HepG2 (cell line): ENCODE data around the gene RPS4Y1. TPM values are rescaled to one million over a fixed set of nuclear protein-coding genes. Genes with fewer than 3 reads are reported as not detected.

Source experiments
- ATAC-seq: fragments of 200-7000 bp; cut with Tn5 transposase; 3 replicates; pipeline ENCODE4 v1.9.1; 2020; ENCODE audit warnings: mild to moderate bottlenecking, moderate library complexity
- BruUV-seq: library from RNA; stranded (reverse); fragments of 400-500 nt; replicated peaks from 2 replicates; lab custom pipeline; 2021; lab: Mats Ljungman, UMichigan
- CTCF ChIA-PET: fragments of 300-600 bp; formaldehyde crosslinking; extraction: SDS; loops from one replicate; lab custom pipeline; 2021; ENCODE audit warnings: low total read pairs, inconsistent platforms, low intra/inter-chr PET ratio; lab: Yijun Ruan, JAX
- POLR2A ChIA-PET: fragments of 350-600 bp; sonication (Branson Sonifier 250); formaldehyde crosslinking; loops from one replicate; lab custom pipeline; 2020; ENCODE audit warnings: antibody characterized with exemption, inconsistent platforms; lab: Yijun Ruan, JAX
- DNase-seq: peaks from one replicate; pipeline ENCODE4 v3.0.0-alpha.2; 2015; ENCODE audit warnings: low spot score
- FAIRE-seq: peaks from 3 replicates; lab custom pipeline; 2011; peaks lifted over from hg19 to GRCh38; lab: Jason Lieb, UNC
- H2AFZ ChIP-seq: one replicate; pipeline ENCODE4 v1.6.1; 2011; ENCODE audit warnings: low read length, inconsistent platforms
- H3K27ac ChIP-seq: fragments of 300-600 bp; 3 replicates; pipeline ENCODE4 v1.8.0; 2011; ENCODE audit warnings: mixed run types, mild to moderate bottlenecking, mixed read lengths, low read length, inconsistent platforms; ENCODE audit not compliant: insufficient read depth; ENCODE audit errors: extremely low read length
- H3K27me3 ChIP-seq, 2 experiments: fragments of 200-600 bp in 1 of 2; 2 replicates in 1 of 2; 3 replicates in 1 of 2; pipeline versions ENCODE4 v1.6.0 to v1.8.0; 2011; ENCODE audit warnings: low read length in 2 of 2, mild to moderate bottlenecking in 2 of 2, moderate library complexity in 2 of 2, inconsistent platforms in 1 of 2; ENCODE audit not compliant: insufficient read depth in 2 of 2, control insufficient read depth in 1 of 2
- H3K36me3 ChIP-seq, 2 experiments: fragments of 200-600 bp in 1 of 2; replicated peaks in 1 of 2; 2 replicates in 1 of 2; 3 replicates in 1 of 2; pipeline versions ENCODE4 v1.5.1 to v1.8.0; 2011; ENCODE audit warnings: low read length in 2 of 2, inconsistent platforms in 1 of 2; ENCODE audit not compliant: insufficient read depth in 2 of 2, control insufficient read depth in 1 of 2
- H3K4me1 ChIP-seq: 2 replicates; pipeline ENCODE4 v1.5.1; 2012; ENCODE audit warnings: low read length, inconsistent platforms; ENCODE audit not compliant: insufficient read depth
- H3K4me2 ChIP-seq: 2 replicates; pipeline ENCODE4 v1.6.0; 2011; ENCODE audit warnings: low read depth, low read length, inconsistent platforms
- H3K4me3 ChIP-seq, 3 experiments: fragments of 200-600 bp in 1 of 3; sonication (generic), shearing (Covaris generic) in 1 of 3; replicated peaks in 1 of 3; 2 replicates each; pipeline ENCODE4 v1.5.1; 2011 to 2016; ENCODE audit warnings: low read length in 3 of 3, inconsistent platforms in 2 of 3, low read depth in 2 of 3, mild to moderate bottlenecking in 2 of 3, control low read depth in 1 of 3, mixed read lengths in 1 of 3; ENCODE audit not compliant: insufficient read depth in 1 of 3
- H3K79me2 ChIP-seq: one replicate; pipeline ENCODE4 v1.6.1; 2011; ENCODE audit warnings: low read length, inconsistent platforms; ENCODE audit not compliant: insufficient read depth
- H3K9ac ChIP-seq: 2 replicates; pipeline ENCODE4 v1.6.0; 2011; ENCODE audit warnings: mild to moderate bottlenecking, low read depth, low read length, inconsistent platforms; ENCODE audit not compliant: insufficient read depth
- H3K9me3 ChIP-seq: 2 replicates; pipeline ENCODE4 v1.5.1; 2012; ENCODE audit warnings: mild to moderate bottlenecking, low read length
- H4K20me1 ChIP-seq: 2 replicates; pipeline ENCODE4 v1.6.0; 2011; ENCODE audit warnings: inconsistent platforms, mild to moderate bottlenecking, low read length, moderate library complexity; ENCODE audit not compliant: insufficient read depth
- FOXA3 ChIP-seq: IDR thresholded peaks from 2 replicates; pipeline ENCODE4 v1.6.1; 2016; ENCODE audit warnings: missing genetic modification reagents, missing compliant biosample characterization
- GRHL1 ChIP-seq: sonication (generic); formaldehyde crosslinking; conservative IDR thresholded peaks from 2 replicates; pipeline ENCODE4 v1.8.0; 2022; ENCODE audit warnings: missing genetic modification reagents
- HNF1B ChIP-seq: sonication (generic); formaldehyde crosslinking; IDR thresholded peaks from 2 replicates; pipeline ENCODE4 v1.5.1; 2020; ENCODE audit warnings: mild to moderate bottlenecking, moderate library complexity, missing genetic modification reagents
- KDM3A ChIP-seq: IDR thresholded peaks from 2 replicates; pipeline ENCODE4 v1.6.1; 2018; ENCODE audit warnings: low read depth, missing compliant biosample characterization
- KDM4B ChIP-seq: sonication (generic); formaldehyde crosslinking; IDR thresholded peaks from 2 replicates; pipeline ENCODE4 v1.4.0; 2020; ENCODE audit warnings: missing genetic modification reagents
- LBX2 ChIP-seq: sonication (generic); formaldehyde crosslinking; IDR thresholded peaks from 2 replicates; pipeline ENCODE4 v1.5.0; 2020; ENCODE audit warnings: missing genetic modification reagents, mild to moderate bottlenecking, borderline replicate concordance
- MEIS1 ChIP-seq: sonication (generic); formaldehyde crosslinking; IDR thresholded peaks from 2 replicates; pipeline ENCODE4 v1.9.0; 2021; ENCODE audit warnings: mild to moderate bottlenecking, missing genetic modification reagents, moderate library complexity, borderline replicate concordance
- PBX2 ChIP-seq: IDR thresholded peaks from 2 replicates; pipeline ENCODE4 v1.6.1; 2016; ENCODE audit warnings: control low read depth
- REPIN1 ChIP-seq: sonication (generic); formaldehyde crosslinking; IDR thresholded peaks from 2 replicates; pipeline ENCODE4 v1.8.0; 2022; ENCODE audit warnings: missing genetic modification reagents, low read depth, mild to moderate bottlenecking, borderline replicate concordance
- REXO4 ChIP-seq: sonication (generic); formaldehyde crosslinking; IDR thresholded peaks from 2 replicates; pipeline ENCODE4 v1.8.0; 2022; ENCODE audit warnings: missing genetic modification reagents, mild to moderate bottlenecking, borderline replicate concordance
- RFX1 ChIP-seq: fragments of 450-650 bp; IDR thresholded peaks from 2 replicates; pipeline ENCODE4 v1.6.1; 2017
- TBX2 ChIP-seq: sonication (generic); formaldehyde crosslinking; IDR thresholded peaks from 2 replicates; pipeline ENCODE4 v1.5.0; 2020; ENCODE audit warnings: missing genetic modification reagents, mild to moderate bottlenecking, borderline replicate concordance
- ZEB1 ChIP-seq: IDR thresholded peaks from 2 replicates; pipeline ENCODE4 v1.6.1; 2012; ENCODE audit warnings: mild to moderate bottlenecking, low read depth, inconsistent platforms; ENCODE audit not compliant: insufficient replicate concordance
- ZNF3 ChIP-seq: IDR thresholded peaks from 2 replicates; pipeline ENCODE4 v1.7.0; 2017; ENCODE audit warnings: inconsistent platforms
- ZNF333 ChIP-seq: sonication (generic); formaldehyde crosslinking; IDR thresholded peaks from 2 replicates; pipeline ENCODE4 v1.4.0; 2020; ENCODE audit warnings: mild to moderate bottlenecking, missing genetic modification reagents, borderline replicate concordance
- WGBS: methylation state at CpG from one replicate; pipeline ENCODE4 v1.1.6; 2017; ENCODE audit warnings: low lambda C conversion rate; 5-methylcytosine and 5-hydroxymethylcytosine counted together
- in situ Hi-C: cut with HindIII; loops from 2 replicates; pipeline ENCODE4 v1.10.0; 2017; ENCODE audit warnings: low pct_unique_long_range_greater_than_20kb; ENCODE audit not compliant: extremely low pct_ligation_motif_present
- intact Hi-C: fragments of 100-400 bp; cut with micrococcal nuclease; formaldehyde crosslinking; loops from one replicate; pipeline ENCODE4 v1.10.0; 2022; ENCODE audit not compliant: unreplicated experiment
- polyA plus RNA-seq, 8 experiments: library from polyadenylated mRNA; depleted of rRNA in 3 of 8; stranded (reverse) in 7 of 8; unstranded in 1 of 8; fragments of >200 nt; fragmentation: Illumina TruSeq in 4 of 8; extraction: Trizol in 4 of 8; gene quantifications; 2 replicates each; pipeline versions ENCODE4 v1.2.1 to v1.2.3, GENCODE V29; 2011 to 2016; ENCODE audit warnings: low read depth in 4 of 8, missing spikeins in 1 of 8, mixed read lengths in 1 of 8; ENCODE audit not compliant: insufficient read depth in 1 of 8
- total RNA-seq, 5 experiments: library from RNA; depleted of rRNA; stranded (reverse); fragments of >200 nt; fragmentation: Illumina TruSeq; extraction: Trizol; gene quantifications; 2 replicates each; pipeline ENCODE4 v1.2.3, GENCODE V29; 2016; ENCODE audit warnings: low read depth in 1 of 5

Gene RPS4Y1
- total and polyA plus RNA-seq, 2 of the 13 experiments (the other 11 are each of a cell fraction or from before 2014, with no cell fraction given) = 461 to 1,080 TPM

- no peaks in the 10 kb centered on the region for H3K27me3 ChIP-seq
- H3K36me3 ChIP-seq = peaks cover 14 to 68% of the 10 kb centered on the region in 2 experiments
- no peak for FAIRE-seq
- ChIA-PET POLR2A (no interaction called here), CTCF (no interaction called here)
- no peaks in the 10 kb centered on the region for H3K9me3 ChIP-seq
- peaks cover 72% of the 10 kb centered on the region for H3K4me1 ChIP-seq
- ATAC-seq = no peak
- intact Hi-C loops (no loop called here), in situ Hi-C loops (no loop called here)
- 100% methylated on average over 2 of the region's 2 CpGs for WGBS
- no peak overlapping the region for H3K9ac ChIP-seq
- H4K20me1 ChIP-seq = peaks cover 37% of the 10 kb centered on the region
- H3K79me2 ChIP-seq = peaks cover 94% of the 10 kb centered on the region
- H3K4me3 ChIP-seq = no peak overlapping the region
- no TSS peak for BruUV-seq
- no peak for DNase-seq
- H3K4me2 ChIP-seq = no peak overlapping the region
- TF ChIP-seq ZNF3 = no peak
- no peak for TF ChIP-seq REPIN1
- no peak for TF ChIP-seq MEIS1
- TF ChIP-seq LBX2 (CRISPR knock-in tag) = no peak
- no peak for TF ChIP-seq FOXA3
- no peak for TF ChIP-seq KDM4B (CRISPR knock-in tag)
- TF ChIP-seq GRHL1 (CRISPR knock-in tag) = no peak
- no peak overlapping the region for H2AFZ ChIP-seq
- no peak overlapping the region for H3K27ac ChIP-seq
These were observed 7.0 kb downstream of the RPS4Y1 start for GRCh38 chrY:2848384-2848783.

- no peaks in the 10 kb centered on the region for H3K9me3 ChIP-seq
- H3K4me2 ChIP-seq = no peak overlapping the region
- FAIRE-seq (no peak), ATAC-seq (no peak), DNase-seq (no peak)
- ChIA-PET POLR2A (no interaction called here), CTCF (no interaction called here)
- BruUV-seq = no TSS peak
- H3K4me3 ChIP-seq = no peak overlapping the region
- H3K36me3 ChIP-seq = peaks cover 12 to 65% of the 10 kb centered on the region in 2 experiments
- H3K27me3 ChIP-seq = no peaks in the 10 kb centered on the region
- H3K4me1 ChIP-seq = peaks cover 72% of the 10 kb centered on the region
- peaks cover 86% of the 10 kb centered on the region for H3K79me2 ChIP-seq
- no peak overlapping the region for H2AFZ ChIP-seq
- H4K20me1 ChIP-seq = peaks cover 43% of the 10 kb centered on the region
- in situ Hi-C loops (no loop called here), intact Hi-C loops (no loop called here)
- no peak overlapping the region for H3K9ac ChIP-seq
- WGBS = 100% methylated on average over 1 of the region's 1 CpG
- no peak overlapping the region for H3K27ac ChIP-seq
- TF ChIP-seq KDM3A (CRISPR knock-in tag) (no peak), REXO4 (CRISPR knock-in tag) (no peak), ZNF333 (no peak), ZEB1 (no peak), RFX1 (no peak), PBX2 (no peak), TBX2 (no peak), HNF1B (CRISPR knock-in tag) (no peak)
These were observed 8.0 kb downstream of the RPS4Y1 start for GRCh38 chrY:2849368-2849767.
